HG02938 (cell line): Measurements from ENCODE around the gene ATP5PB.

ENCODE experiments used
- ATAC-seq: cut with Tn5 transposase; IDR thresholded peaks from one replicate; pipeline ENCODE4 v1.9.1; 2021; ENCODE audit warnings: mild to moderate bottlenecking, moderate library complexity; ENCODE audit not compliant: unreplicated experiment

ATP5PB gene

GRCh38 chr1:111474106-111474505 is 24.8 kb downstream of the ATP5PB start:
- no peak for ATAC-seq

GRCh38 chr1:111474521-111474920 is 25.3 kb downstream of the ATP5PB start:
- no peak for ATAC-seq

GRCh38 chr1:111475701-111476100 is 26.4 kb downstream of the ATP5PB start:
- ATAC-seq, result no peak

DNA sequence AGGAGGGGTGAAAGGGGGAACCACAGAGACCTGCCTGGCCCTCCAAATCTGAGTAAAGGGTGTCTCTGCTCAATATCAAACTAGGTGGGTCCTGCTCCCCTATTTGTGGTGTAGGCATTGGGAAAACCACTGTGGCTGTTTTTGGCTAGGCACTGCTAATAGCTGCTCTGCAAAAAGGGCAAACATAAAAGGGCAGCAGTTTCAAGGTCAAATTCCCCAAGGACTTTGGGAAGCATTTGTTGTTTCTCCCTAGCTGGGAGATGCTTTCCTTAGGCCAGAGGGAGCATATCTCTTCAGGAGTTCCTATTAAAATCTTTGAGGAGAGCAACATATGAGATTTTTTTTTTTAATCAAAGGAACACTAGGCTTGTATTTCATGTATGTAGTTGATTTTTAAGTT is 26.9 kb downstream of the ATP5PB start:
- no peak for ATAC-seq

- peak; percentile 70 for ATAC-seq
Observed at GRCh38 chr1:111476761-111477309, 27.6 kb downstream of the ATP5PB start.

DNA sequence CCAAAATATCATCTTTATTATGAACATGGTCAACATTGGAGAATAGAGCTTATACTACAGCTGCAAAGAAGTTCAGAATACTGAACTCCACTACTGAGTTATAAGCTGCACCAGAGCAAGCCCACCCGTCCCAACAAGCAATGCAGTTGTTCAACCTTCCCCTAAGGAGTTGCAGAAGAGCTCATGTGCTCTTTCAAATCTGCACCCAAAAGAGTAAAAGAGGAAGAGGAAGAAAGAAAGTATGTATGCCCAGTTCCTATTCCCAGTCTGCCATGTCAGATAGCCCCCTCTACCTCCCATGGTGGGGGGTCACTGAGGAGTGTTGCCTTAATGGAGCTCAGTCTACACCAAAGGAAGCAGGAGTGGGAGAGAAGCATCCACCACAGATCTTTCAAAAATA is 31.4 kb downstream of the ATP5PB start:
- no peak for ATAC-seq

GRCh38 chr1:111481387-111482221 is 32.3 kb downstream of the ATP5PB start:
- ATAC-seq, result no peak

DNA sequence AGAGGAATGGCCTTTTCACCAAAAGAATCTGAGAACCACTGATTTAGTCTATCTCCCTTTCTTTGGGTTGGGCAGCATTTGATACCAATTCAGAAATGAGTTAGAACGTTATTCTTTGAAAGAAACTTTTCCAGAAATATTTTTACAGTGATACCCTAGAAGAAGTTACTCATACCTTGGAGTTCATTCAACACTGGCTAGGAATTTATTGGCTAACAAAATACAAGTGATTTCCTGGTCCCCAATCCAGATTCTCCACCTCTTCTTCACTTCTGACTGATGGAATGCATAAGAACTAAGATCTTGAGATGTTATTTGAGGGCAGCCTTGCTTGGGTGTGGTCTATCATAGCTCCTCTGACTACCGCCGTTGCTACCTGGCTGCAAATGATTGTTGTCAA is 33.9 kb downstream of the ATP5PB start:
- no peak for ATAC-seq

GRCh38 chr1:111483876-111484275 is 34.6 kb downstream of the ATP5PB start:
- no peak for ATAC-seq

DNA sequence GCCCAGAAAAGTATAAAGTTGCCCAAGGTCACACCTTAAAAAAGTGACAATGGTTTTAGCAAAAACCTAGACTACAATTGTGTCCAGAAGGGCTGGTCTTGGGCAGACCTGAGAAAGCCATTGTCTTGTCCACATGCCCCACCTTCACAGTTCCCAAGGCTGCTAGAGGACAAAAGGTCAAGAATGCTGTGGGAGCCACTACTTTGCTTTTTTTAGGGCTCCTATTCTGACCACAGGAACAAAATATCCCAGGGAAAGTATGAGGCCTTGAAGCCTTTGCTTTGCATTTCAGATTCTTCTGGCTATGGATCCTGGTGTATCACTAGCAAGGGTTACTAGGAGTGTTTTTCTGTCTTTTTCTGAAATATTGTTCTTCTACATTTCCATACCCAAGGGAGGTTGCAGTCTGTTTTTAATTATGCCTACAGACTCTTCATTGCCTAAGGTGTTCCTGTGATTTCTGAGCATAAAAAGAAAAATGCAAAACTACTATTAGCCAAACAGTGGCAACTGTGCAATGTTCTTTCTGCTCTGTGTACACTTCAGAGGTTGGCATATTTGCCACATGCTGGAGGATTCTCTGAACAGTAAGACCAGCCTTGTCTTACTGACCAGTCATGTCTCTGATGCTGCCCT is 35.2 kb downstream of the ATP5PB start:
- ATAC-seq, result no peak

DNA sequence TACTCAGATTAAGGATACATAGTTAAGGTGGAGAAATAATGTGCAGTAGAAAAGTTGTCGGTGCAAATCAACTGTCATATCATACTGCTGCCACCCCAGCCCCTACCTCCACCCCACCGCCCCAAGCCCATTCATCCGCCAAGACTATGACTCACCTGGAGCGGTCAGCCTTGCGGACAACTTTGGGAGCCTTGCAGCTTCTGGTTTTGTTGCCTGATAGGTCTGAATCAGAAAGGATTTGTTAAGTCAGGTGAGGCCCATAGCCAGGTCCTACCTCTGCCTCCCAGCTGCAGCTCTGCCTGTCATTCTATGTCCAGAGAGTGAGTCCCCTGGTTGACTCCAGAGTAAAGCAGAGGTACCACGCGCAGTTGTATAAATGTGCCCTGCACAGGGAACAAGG is 37.2 kb downstream of the ATP5PB start:
- no peak for ATAC-seq

DNA sequence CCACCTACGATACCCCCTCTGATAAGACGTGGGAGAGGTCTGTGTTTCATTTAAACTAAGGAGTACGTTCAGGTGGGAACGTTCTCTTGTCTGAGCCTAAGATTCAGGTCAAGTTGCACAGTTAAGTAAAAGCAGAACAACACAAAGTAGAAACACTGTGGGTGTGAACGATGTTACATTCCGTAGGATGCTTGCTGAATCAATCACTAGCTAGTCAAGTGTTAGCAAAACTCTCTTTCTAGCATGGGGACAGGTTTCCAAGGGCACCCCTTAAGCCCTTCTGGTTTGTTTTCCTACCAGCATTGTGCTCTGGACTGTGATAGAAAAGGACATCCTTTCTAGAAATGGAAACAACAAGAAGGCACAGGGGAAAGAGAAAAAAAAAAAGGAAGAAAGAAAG is 37.9 kb downstream of the ATP5PB start:
- ATAC-seq, result no peak

DNA sequence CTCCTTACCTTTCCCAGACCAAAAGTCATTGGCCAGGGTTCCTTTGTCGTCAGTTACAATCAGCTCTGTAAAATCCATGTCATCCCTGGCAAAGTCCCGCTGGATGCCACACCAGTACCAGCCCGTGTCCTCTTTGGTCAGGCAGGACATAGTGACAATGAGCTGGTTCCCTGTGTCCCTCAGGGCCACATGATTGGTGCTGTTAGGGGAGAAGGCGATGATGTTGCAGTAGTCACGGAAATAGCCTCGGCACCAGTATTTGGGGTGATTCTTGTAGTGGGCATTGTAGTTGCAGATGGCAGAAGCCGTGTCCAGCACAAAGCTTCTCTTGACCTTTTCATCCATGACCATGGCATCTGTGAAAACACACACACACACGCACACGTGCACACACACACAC is 39.4 kb downstream of the ATP5PB start:
- ATAC-seq, result no peak

DNA sequence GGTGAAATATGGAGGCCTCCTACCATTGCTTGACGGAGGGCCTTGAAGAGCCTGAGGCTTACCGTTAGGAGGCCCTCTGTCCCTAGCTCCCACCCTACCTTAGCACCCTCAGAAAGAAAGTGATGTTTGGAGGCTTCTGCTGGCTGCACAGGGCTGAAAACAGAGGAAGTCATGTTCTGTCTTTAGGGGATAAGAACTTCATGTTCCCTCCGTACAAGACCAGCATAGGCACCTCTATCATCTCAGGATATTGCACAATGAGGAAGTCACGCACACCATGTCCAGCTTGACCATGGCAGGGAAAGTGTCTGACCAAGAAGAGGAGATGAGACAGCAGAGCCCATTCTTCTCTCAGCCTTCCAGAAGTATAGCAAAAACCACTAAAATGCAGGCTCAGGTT is 40.3 kb downstream of the ATP5PB start:
- no peak for ATAC-seq

DNA sequence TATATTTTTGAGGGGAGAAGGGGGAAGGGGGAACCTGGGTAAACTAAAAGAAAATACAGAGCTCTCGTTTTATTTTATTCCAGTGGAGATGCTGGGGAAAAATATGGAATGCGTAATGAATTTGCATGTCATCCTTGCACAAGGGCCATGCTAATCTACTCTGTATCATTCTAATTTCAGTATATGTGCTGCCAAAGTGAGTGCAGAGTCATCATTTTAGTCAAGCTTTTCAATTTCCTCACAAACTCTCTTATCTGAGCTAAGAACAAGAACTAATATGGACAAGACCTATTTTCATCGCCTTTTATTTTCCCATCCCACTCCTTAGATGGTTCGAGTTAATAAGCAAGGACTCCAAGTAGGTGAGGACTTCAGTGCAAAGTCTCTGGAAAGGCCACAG is 41.0 kb downstream of the ATP5PB start:
- ATAC-seq, result no peak

GRCh38 chr1:111491070-111491469 is 41.8 kb downstream of the ATP5PB start:
- ATAC-seq, result no peak

GRCh38 chr1:111496398-111496797 is 47.1 kb downstream of the ATP5PB start:
- ATAC-seq, result no peak

DNA sequence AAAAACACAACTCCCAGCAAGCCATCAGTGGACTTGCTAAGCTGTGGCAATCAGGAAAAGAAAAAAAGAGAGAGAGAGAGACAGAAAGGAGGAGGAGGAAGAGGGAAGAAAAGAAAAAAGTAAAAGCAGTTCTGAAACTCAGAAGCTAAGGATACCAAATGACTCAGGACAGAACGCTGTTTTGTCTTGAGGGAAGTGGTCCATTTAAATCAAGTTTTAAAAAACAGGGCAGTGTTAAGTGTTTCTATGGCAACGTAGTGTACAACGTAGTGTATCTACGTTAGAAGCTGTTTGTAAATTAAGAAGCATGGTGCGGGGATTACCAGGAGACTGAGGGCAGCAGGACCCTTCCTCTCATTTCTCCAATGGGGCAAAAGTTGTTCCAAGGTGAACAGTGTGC is 48.3 kb downstream of the ATP5PB start:
- ATAC-seq, result no peak

- no peak for ATAC-seq
Observed at GRCh38 chr1:111499026-111499785, 49.9 kb downstream of the ATP5PB start.

- no peak for ATAC-seq
Observed at GRCh38 chr1:111501645-111502044, 52.4 kb downstream of the ATP5PB start.

- ATAC-seq, result no peak
Observed at GRCh38 chr1:111503585-111504060, 54.4 kb downstream of the ATP5PB start, which contains the start of the genes ADORA3 and TMIGD3. Gene ADORA3 (minus strand): TSS chr1:111503633. CDS start chr1:111503354, 279 bp downstream. Gene TMIGD3 (minus strand): TSS chr1:111503633. CDS start chr1:111503354, 279 bp downstream.
